LNCAP (cell line): Measurements from ENCODE around the gene STON2.

Source experiments
- TF ChIP-seq, protein P1 (sequence below): fragments of 450-650 bp; IDR thresholded peaks from 2 replicates; pipeline ENCODE4 v1.5.1; 2017; ENCODE audit warnings: mild to moderate bottlenecking

STON2 gene

GRCh38 chr14:81432219-81432661, 32.1 kb upstream of the STON2 start:
- TF ChIP-seq, protein P1, sequence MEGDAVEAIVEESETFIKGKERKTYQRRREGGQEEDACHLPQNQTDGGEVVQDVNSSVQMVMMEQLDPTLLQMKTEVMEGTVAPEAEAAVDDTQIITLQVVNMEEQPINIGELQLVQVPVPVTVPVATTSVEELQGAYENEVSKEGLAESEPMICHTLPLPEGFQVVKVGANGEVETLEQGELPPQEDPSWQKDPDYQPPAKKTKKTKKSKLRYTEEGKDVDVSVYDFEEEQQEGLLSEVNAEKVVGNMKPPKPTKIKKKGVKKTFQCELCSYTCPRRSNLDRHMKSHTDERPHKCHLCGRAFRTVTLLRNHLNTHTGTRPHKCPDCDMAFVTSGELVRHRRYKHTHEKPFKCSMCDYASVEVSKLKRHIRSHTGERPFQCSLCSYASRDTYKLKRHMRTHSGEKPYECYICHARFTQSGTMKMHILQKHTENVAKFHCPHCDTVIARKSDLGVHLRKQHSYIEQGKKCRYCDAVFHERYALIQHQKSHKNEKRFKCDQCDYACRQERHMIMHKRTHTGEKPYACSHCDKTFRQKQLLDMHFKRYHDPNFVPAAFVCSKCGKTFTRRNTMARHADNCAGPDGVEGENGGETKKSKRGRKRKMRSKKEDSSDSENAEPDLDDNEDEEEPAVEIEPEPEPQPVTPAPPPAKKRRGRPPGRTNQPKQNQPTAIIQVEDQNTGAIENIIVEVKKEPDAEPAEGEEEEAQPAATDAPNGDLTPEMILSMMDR, result no peak

GRCh38 chr14:81430235-81430634, 30.1 kb upstream of the STON2 start:
- TF ChIP-seq, protein P1, result no peak

GRCh38 chr14:81429028-81429427, 28.9 kb upstream of the STON2 start:
- TF ChIP-seq, protein P1, result no peak

GRCh38 chr14:81427348-81428058, 27.4 kb upstream of the STON2 start:
- TF ChIP-seq, protein P1, result no peak

DNA sequence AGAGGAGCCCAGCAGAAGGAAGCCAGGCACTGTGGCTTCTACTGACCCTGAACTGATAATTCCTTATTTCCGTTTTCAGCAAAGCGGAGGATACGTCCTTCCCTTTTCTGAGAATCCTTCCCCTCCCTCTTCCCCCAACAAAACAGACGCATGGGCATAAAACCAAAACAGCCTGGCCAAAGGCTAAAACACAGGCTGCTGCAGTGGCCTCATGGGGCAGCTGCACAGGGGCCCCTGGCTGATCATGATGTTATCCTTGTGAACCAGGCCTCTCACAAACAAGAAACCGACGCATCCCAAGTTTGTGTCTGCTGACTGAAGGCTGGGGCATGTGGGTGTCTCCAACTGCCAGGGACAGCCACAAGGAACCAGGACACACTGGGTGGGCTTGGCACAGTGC, 23.4 kb upstream of the STON2 start:
- TF ChIP-seq, protein P1, result no peak

DNA sequence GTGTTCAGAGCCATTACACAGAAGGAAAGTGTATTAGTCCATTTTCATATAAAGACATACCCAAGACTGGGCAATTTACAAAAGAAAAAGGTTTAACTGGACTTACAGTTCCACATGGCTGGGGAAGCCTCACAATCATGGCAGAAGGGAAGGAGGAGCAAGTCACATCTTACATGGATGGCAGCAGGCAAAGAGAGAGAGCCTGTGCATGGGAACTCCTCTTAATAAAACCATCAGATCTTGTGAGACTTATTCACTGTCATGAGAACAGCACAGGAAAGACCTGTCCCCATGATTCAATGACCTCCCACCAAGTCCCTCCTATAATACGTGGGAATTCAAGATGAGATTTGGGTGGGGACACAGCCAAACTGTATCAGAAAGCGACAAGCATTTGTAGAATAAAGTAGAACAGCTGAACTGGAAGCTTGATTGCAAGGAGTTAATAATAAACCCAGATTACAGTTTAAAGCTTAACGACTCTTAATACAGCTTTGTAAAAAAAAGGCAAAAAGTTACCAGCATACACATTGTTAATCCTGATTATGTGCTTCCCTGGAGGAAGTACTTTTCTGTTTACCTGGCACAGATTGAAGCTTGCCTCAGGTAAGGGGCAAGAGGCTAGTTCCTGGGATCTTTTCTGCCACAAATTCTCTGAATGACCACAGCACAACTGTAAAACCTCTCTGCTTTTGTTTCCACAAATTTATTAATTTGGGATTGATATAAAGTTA, 18.1 kb upstream of the STON2 start:
- TF ChIP-seq, protein P1, result no peak

DNA sequence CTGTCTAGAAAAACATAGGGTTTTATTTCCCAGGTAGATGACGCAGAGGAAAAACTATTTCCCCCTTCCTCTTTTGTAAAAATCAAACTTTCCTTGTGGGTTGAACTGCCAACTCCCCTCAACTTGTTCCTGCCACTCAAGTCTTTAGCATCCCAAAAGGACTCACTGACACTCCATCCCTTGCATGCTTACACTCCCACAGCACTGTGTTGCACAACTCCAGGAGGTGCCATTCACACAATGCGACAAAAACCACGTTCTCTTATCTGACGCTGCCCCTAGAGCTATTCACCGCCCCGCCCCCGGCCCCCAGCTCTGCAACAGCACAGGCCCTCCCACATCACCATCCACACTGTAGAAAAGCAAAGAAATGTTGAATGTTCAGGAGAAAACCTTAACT, 16.9 kb upstream of the STON2 start:
- TF ChIP-seq, protein P1, result no peak
